Subcutaneous preadipocyte (primary cell): Measurements from ENCODE around the gene GNPTAB. TPM values are rescaled to one million over a fixed set of nuclear protein-coding genes. Genes with fewer than 3 reads are reported as not detected.

Source experiments
- small RNA-seq: library from RNA; depleted of rRNA; stranded (forward); fragments of <200 nt; gene quantifications from one replicate; pipeline ENCODE3, GENCODE V24; 2012
- total RNA-seq: library from RNA; depleted of rRNA; stranded (reverse); fragments of >200 nt; gene quantifications from 2 replicates; pipeline ENCODE4 v1.2.3, GENCODE V29; 2012

Gene GNPTAB
- 15.4 and 22.3 TPM in 2 replicates for total RNA-seq

GRCh38 chr12:101830367-101831325 is at the start of gene GNPTAB:
TSS of gene GNPTAB (minus strand) at chr12:101830959. CDS start at chr12:101830675, 284 bp downstream.

GRCh38 chr12:101876861-101877805 is 46.4 kb upstream of the GNPTAB start, which contains the start of gene DRAM1:
TSS of gene DRAM1 (plus strand) at chr12:101877580. CDS start at chr12:101877790, 210 bp downstream.

GRCh38 chr12:101738920-101739665 is 91.7 kb downstream of the GNPTAB start, which contains the start of gene SYCP3:
TSS of gene SYCP3 (minus strand) at chr12:101739462. CDS start at chr12:101737935, 1,527 bp downstream.

GRCh38 chr12:101697197-101697929 is 133.4 kb downstream of the GNPTAB start, which contains the start of gene CHPT1:
TSS of gene CHPT1 (plus strand) at chr12:101697640. CDS start at chr12:101697862, 222 bp downstream.

Small RNA genes lying within 50 kb of the gene (small RNA-seq; reads per million reads assigned to genes)
- gene RNA5SP368 = not detected
- not detected for gene RNA5SP369
- not detected for gene RNU6-101P
- not detected for gene RNU6-1183P
- not detected for gene RNU6-172P
- gene RNY1P16 = not detected

Other genes starting within 250 kb of the GNPTAB start
- not detected in 2 replicates for gene MYBPC1, start 236.0 kb downstream of the GNPTAB start, total RNA-seq
- gene CHPT1, start 133.3 kb downstream of the GNPTAB start, total RNA-seq = 25.7 and 33.2 TPM in 2 replicates
- 0.39 TPM in 1 of 2 replicates, not detected in the other for gene SYCP3, start 91.5 kb downstream of the GNPTAB start, total RNA-seq
- gene DRAM1, start 46.6 kb upstream of the GNPTAB start, total RNA-seq = 10.0 and 11.4 TPM in 2 replicates
- gene WASHC3, start 231.0 kb upstream of the GNPTAB start, total RNA-seq = 64.1 and 74.2 TPM in 2 replicates